K562 (cell line): ENCODE data around the gene ASPA. TPM values are rescaled to one million over a fixed set of nuclear protein-coding genes. Genes with fewer than 3 reads are reported as not detected.

Experiments
- ATAC-seq: fragments of 200-7000 bp; cut with Tn5 transposase; 3 replicates; pipeline ENCODE4 v1.9.1; 2020; ENCODE audit warnings: moderate library complexity
- BruUV-seq: library from RNA; stranded (reverse); fragments of 400-500 nt; replicated peaks from 2 replicates; lab custom pipeline; 2021; lab: Mats Ljungman, UMichigan
- CTCF ChIA-PET: fragments of 300-600 bp; formaldehyde crosslinking; extraction: SDS; loops from one replicate; lab custom pipeline; 2021; ENCODE audit warnings: low intra/inter-chr PET ratio; lab: Yijun Ruan, JAX
- POLR2A ChIA-PET: fragments of 300-600, 350-650 bp; sonication (Branson Sonifier 250); formaldehyde crosslinking; extraction: SDS; loops from one replicate; lab custom pipeline; 2021; ENCODE audit warnings: antibody characterized with exemption, inconsistent platforms; lab: Yijun Ruan, JAX
- DNase-seq, 4 experiments: peaks; one replicate each; pipeline versions ENCODE4 v3.0.0 to v3.0.0-alpha.2; 2011 to 2018; ENCODE audit warnings: low spot score in 3 of 4, mixed read lengths in 3 of 4; ENCODE audit errors: extremely low read depth in 1 of 4
- FAIRE-seq: peaks from 2 replicates; lab custom pipeline; 2011; peaks lifted over from hg19 to GRCh38; lab: Jason Lieb, UNC
- H2AFZ ChIP-seq: 2 replicates; pipeline ENCODE4 v1.6.0; 2011; ENCODE audit warnings: low read depth, low read length, control low read depth, inconsistent platforms
- H3K27ac ChIP-seq: fragments of 200-600 bp; 3 replicates; pipeline ENCODE4 v1.8.0; 2011; ENCODE audit warnings: low read depth, mild to moderate bottlenecking, control low read depth, inconsistent platforms, low read length, moderate library complexity, mixed read lengths; ENCODE audit errors: extremely low read depth
- H3K27me3 ChIP-seq, 2 experiments: fragments of 300-600 bp in 1 of 2; 2 replicates in 1 of 2; 3 replicates in 1 of 2; pipeline versions ENCODE4 v1.6.0 to v1.8.0; 2011; ENCODE audit warnings: inconsistent platforms in 2 of 2, low read length in 2 of 2, mild to moderate bottlenecking in 1 of 2, mixed read lengths in 1 of 2, moderate library complexity in 1 of 2; ENCODE audit not compliant: control insufficient read depth in 2 of 2, insufficient read depth in 2 of 2
- H3K36me3 ChIP-seq: fragments of 300-600 bp; 3 replicates; pipeline ENCODE4 v1.8.0; 2011; ENCODE audit warnings: mild to moderate bottlenecking, low read length, inconsistent platforms; ENCODE audit not compliant: control insufficient read depth, insufficient read depth
- H3K4me1 ChIP-seq, 2 experiments: fragments of 200-600 bp in 1 of 2; replicated peaks in 1 of 2; 2 replicates in 1 of 2; 3 replicates in 1 of 2; pipeline versions ENCODE4 v1.5.1 to v1.8.0; 2011; ENCODE audit warnings: inconsistent platforms in 2 of 2, low read length in 2 of 2, mild to moderate bottlenecking in 1 of 2, mixed read lengths in 1 of 2, moderate library complexity in 1 of 2; ENCODE audit not compliant: control insufficient read depth in 2 of 2, insufficient read depth in 2 of 2
- H3K4me2 ChIP-seq: 2 replicates; pipeline ENCODE4 v1.6.1; 2011; ENCODE audit warnings: low read length, control low read depth, inconsistent platforms, mixed read lengths; ENCODE audit not compliant: insufficient read depth
- H3K4me3 ChIP-seq: fragments of 200-600 bp; sonication (generic), shearing (Covaris generic); 2 replicates; pipeline ENCODE4 v1.5.1; 2016; ENCODE audit warnings: control low read depth, inconsistent platforms
- H3K79me2 ChIP-seq: fragments of 200-600 bp; 3 replicates; pipeline ENCODE4 v1.8.0; 2011; ENCODE audit warnings: low read length, inconsistent platforms; ENCODE audit not compliant: control insufficient read depth, insufficient read depth
- H3K9ac ChIP-seq, 2 experiments: 2 replicates each; pipeline versions ENCODE4 v1.6.0 to v1.6.1; 2011; ENCODE audit warnings: low read depth in 2 of 2, low read length in 2 of 2, control low read depth in 1 of 2, inconsistent platforms in 1 of 2, mild to moderate bottlenecking in 1 of 2, mixed read lengths in 1 of 2; ENCODE audit not compliant: insufficient read depth in 1 of 2
- H3K9me1 ChIP-seq: one replicate; pipeline ENCODE4 v1.6.0; 2011; ENCODE audit warnings: inconsistent platforms, mild to moderate bottlenecking, low read length, moderate library complexity; ENCODE audit not compliant: control insufficient read depth, insufficient read depth
- H3K9me3 ChIP-seq: replicated peaks from 2 replicates; pipeline ENCODE4 v1.5.1; 2011; ENCODE audit warnings: low read depth, low read length, inconsistent platforms; ENCODE audit not compliant: control insufficient read depth, insufficient read depth
- H4K20me1 ChIP-seq: replicated peaks from 2 replicates; pipeline ENCODE4 v1.6.1; 2011; ENCODE audit warnings: low read length, inconsistent platforms, mixed read lengths; ENCODE audit not compliant: control insufficient read depth, insufficient read depth
- GABPB2 ChIP-seq: fragments of 250-450 bp; sonication (Bioruptor Pico); conservative IDR thresholded peaks from 2 replicates; pipeline ENCODE4 v1.5.1; 2021; ENCODE audit warnings: mild to moderate bottlenecking
- KDM5B ChIP-seq: fragments of 200-600 bp; sonication (generic); IDR thresholded peaks from 2 replicates; pipeline ENCODE4 v1.6.1; 2012; ENCODE audit warnings: low read depth, mild to moderate bottlenecking, moderate library complexity, low read length, control low read depth, inconsistent platforms; ENCODE audit not compliant: insufficient replicate concordance
- MBD2 ChIP-seq: sonication (generic); IDR thresholded peaks from 2 replicates; pipeline ENCODE4 v1.6.1; 2016; ENCODE audit warnings: low read depth, borderline replicate concordance
- OTX1 ChIP-seq: fragments of 450-650 bp; formaldehyde crosslinking; IDR thresholded peaks from 2 replicates; pipeline ENCODE4 v1.4.0; 2022; ENCODE audit warnings: mild to moderate bottlenecking
- REST ChIP-seq, 2 experiments: fragments of 450-650 bp; formaldehyde crosslinking in 1 of 2; IDR thresholded peaks; 2 replicates each; pipeline versions ENCODE4 v1.4.0 to v1.6.1; 2014 to 2020; ENCODE audit warnings: mild to moderate bottlenecking in 2 of 2, borderline replicate concordance in 1 of 2, low read depth in 1 of 2
- SNAPC5 ChIP-seq: fragments of 250-450 bp; sonication (Bioruptor Pico); IDR thresholded peaks from 2 replicates; pipeline ENCODE4 v1.8.0; 2021; ENCODE audit warnings: moderate library complexity, mild to moderate bottlenecking, inconsistent platforms
- SREBF1 ChIP-seq: fragments of 150-350 bp; IDR thresholded peaks from 2 replicates; pipeline ENCODE4 v1.6.1; 2014; ENCODE audit warnings: antibody characterized with exemption, low read depth, low read length, borderline replicate concordance
- TCF15 ChIP-seq: fragments of 250-450 bp; sonication (Bioruptor Pico); IDR thresholded peaks from 2 replicates; pipeline ENCODE4 v1.8.0; 2022; ENCODE audit warnings: moderate library complexity, mild to moderate bottlenecking, inconsistent platforms
- TEAD2 ChIP-seq: fragments of 450-650 bp; IDR thresholded peaks from 2 replicates; pipeline ENCODE4 v1.6.1; 2016; ENCODE audit warnings: missing genetic modification characterization, control low read depth, missing compliant biosample characterization
- ZNF398 ChIP-seq: fragments of 250-450 bp; sonication (Bioruptor Pico); IDR thresholded peaks from 2 replicates; pipeline ENCODE4 v1.8.0; 2021; ENCODE audit warnings: moderate library complexity, mild to moderate bottlenecking, inconsistent platforms
- WGBS: fragments of 100-300 bp; shearing (Covaris generic); methylation state at CpG from one replicate; pipeline ENCODE4 v1.1.6; 2016; ENCODE audit warnings: low coverage, mixed read lengths; ENCODE audit not compliant: insufficient coverage; ENCODE audit errors: missing lambda C conversion rate; 5-methylcytosine and 5-hydroxymethylcytosine counted together
- in situ Hi-C: fragments of 300-500 bp; cut with MboI; formaldehyde crosslinking; loops from 4 replicates; pipeline ENCODE4 v1.15.0; 2018; ENCODE audit warnings: inconsistent platforms, mixed read lengths
- intact Hi-C: fragments of 100-400 bp; cut with micrococcal nuclease; formaldehyde crosslinking; loops from 2 replicates; pipeline ENCODE4 v1.14.2; 2022
- polyA plus RNA-seq, 8 experiments: library from polyadenylated mRNA; depleted of rRNA in 4 of 8; stranded (reverse) in 5 of 8; unstranded in 3 of 8; fragments of >200 nt; fragmentation: Nextera tagmentation in 2 of 8; fragmentation: Illumina TruSeq in 1 of 8; extraction: Ambion mirVana in 2 of 8; extraction: Trizol in 1 of 8; gene quantifications; 2 replicates each; pipeline versions ENCODE4 v1.2.1 to v1.2.3, GENCODE V29; 2011 to 2014; ENCODE audit warnings: inconsistent platforms in 1 of 8, missing spikeins in 1 of 8
- total RNA-seq, 7 experiments: library from RNA; depleted of rRNA in 6 of 7; stranded (reverse); fragments of >200 nt in 6 of 7; fragmentation: Illumina TruSeq in 2 of 7; extraction: Trizol in 2 of 7; gene quantifications; 2 replicates each; pipeline versions ENCODE4 v1.2.1 to v1.2.3, GENCODE V29; 2011 to 2021; ENCODE audit warnings: low replicate concordance in 1 of 7

Gene ASPA
- total and polyA plus RNA-seq, 9 of the 15 experiments (the other 6 are each of a cell fraction or from before 2014, with no cell fraction given) = not detected

GRCh38 chr17:3547628-3548027 is 71.8 kb downstream of the ASPA start:
- WGBS = 2% methylated on average over 5 of the region's 11 CpGs
- Histone ChIP-seq H3K4me2 (no peak overlapping the region), H4K20me1 (no peaks in the 10 kb centered on the region; the same call in 1 of the 2 replicates), H3K4me1 (no peaks in the 10 kb centered on the region; a peak in 1 of 5 replicates), H3K27me3 (peaks cover 0 to 40% of the 10 kb centered on the region in 2 experiments; a peak in 2 of 5 replicates), H3K27ac (no peak overlapping the region), H3K9me3 (no peaks in the 10 kb centered on the region), H2AFZ (no peak overlapping the region), H3K4me3 (no peak overlapping the region), H3K9ac (peak overlapping the region in 1 of 2 experiments; percentile 68; a peak in 2 of 4 replicates), H3K79me2 (no peaks in the 10 kb centered on the region), H3K9me1 (no peaks in the 10 kb centered on the region), H3K36me3 (no peaks in the 10 kb centered on the region)
- ChIA-PET POLR2A (no interaction called here), CTCF (no interaction called here)
- intact Hi-C loops = no loop called here
- ATAC-seq (no peak), DNase-seq (no peak), FAIRE-seq (no peak)
- no TSS peak for BruUV-seq
- in situ Hi-C loops = no loop called here
- no peak for TF ChIP-seq SREBF1
- TF ChIP-seq GABPB2 = no peak
- no peak for TF ChIP-seq TCF15 (CRISPR knock-in tag)
- TF ChIP-seq KDM5B = no peak
- TF ChIP-seq SNAPC5 (CRISPR knock-in tag) = no peak
- TF ChIP-seq REST (IDR thresholded peaks at IDR 0.05; ENCODE audit: borderline replicate concordance) = no peak
- TF ChIP-seq REST (CRISPR knock-in tag; IDR thresholded peaks at IDR 0.05; ENCODE audit: low read depth) = no peak
- TF ChIP-seq MBD2 = no peak
- TF ChIP-seq ZNF398 (CRISPR knock-in tag) = no peak
- TF ChIP-seq TEAD2 (tag) = no peak
- TF ChIP-seq OTX1 = no peak
